Dedifferentiated amniotic fluid mesenchymal stem cell (primary cell): ENCODE data around the gene MON2.
"Not testable (repeated sequence)": the region's sequence is repeated elsewhere in the genome, so short reads cannot be mapped to it uniquely, and the experiment has no call there.

Experiments used
- DNase-seq: peaks from one replicate; pipeline ENCODE4 v3.0.0-alpha.2; 2016; ENCODE audit errors: extremely low spot score

Gene MON2

GRCh38 chr12:62466594-62467491, at the start of gene MON2:
Gene MON2, plus strand, starts transcription at chr12:62466826. Its CDS starts 382 bp downstream, at chr12:62467208.
- DNase-seq = peak; percentile 86

- DNase-seq = no peak
Observed at GRCh38 chr12:62426089-62426488, 40.5 kb upstream of the MON2 start.

GRCh38 chr12:62429457-62429856, 37.2 kb upstream of the MON2 start:
- DNase-seq = no peak

GRCh38 chr12:62434494-62435302, 31.9 kb upstream of the MON2 start:
- DNase-seq = no peak

- DNase-seq = peak; percentile 57
Observed at GRCh38 chr12:62435303-62436163, 31.1 kb upstream of the MON2 start.

- DNase-seq = no peak
Observed at GRCh38 chr12:62436164-62436503, 30.5 kb upstream of the MON2 start.

- DNase-seq = peak; percentile 75
Observed at GRCh38 chr12:62438098-62438692, 28.4 kb upstream of the MON2 start.

GRCh38 chr12:62446754-62447452, 19.7 kb upstream of the MON2 start:
- no peak for DNase-seq

- DNase-seq = no peak
Observed at GRCh38 chr12:62448436-62448835, 18.2 kb upstream of the MON2 start.

GRCh38 chr12:62455429-62455828, 11.2 kb upstream of the MON2 start:
- not testable (repeated sequence) for DNase-seq

GRCh38 chr12:62458626-62459025, 8.0 kb upstream of the MON2 start:
- DNase-seq = no peak

GRCh38 chr12:62459976-62460375, 6.7 kb upstream of the MON2 start:
- DNase-seq = no peak

GRCh38 chr12:62461171-62461837, 5.3 kb upstream of the MON2 start:
- not testable (repeated sequence) for DNase-seq

- not testable (repeated sequence) for DNase-seq
Observed at GRCh38 chr12:62463252-62463651, 3.4 kb upstream of the MON2 start.

GRCh38 chr12:62466018-62466593, 520 bp upstream of the MON2 start:
- no peak for DNase-seq

- DNase-seq = no peak
Observed at GRCh38 chr12:62468397-62468796, 1.8 kb downstream of the MON2 start.

- no peak for DNase-seq
Observed at GRCh38 chr12:62468935-62469334, 2.3 kb downstream of the MON2 start.

- DNase-seq = no peak
Observed at GRCh38 chr12:62469704-62470103, 3.1 kb downstream of the MON2 start.

- no peak for DNase-seq
Observed at GRCh38 chr12:62471734-62472133, 5.1 kb downstream of the MON2 start.

- no peak for DNase-seq
Observed at GRCh38 chr12:62472472-62472871, 5.8 kb downstream of the MON2 start.
